Chondrocyte (in vitro differentiated cells): ENCODE measurements around the gene PDXK. TPM values are rescaled to one million over a fixed set of nuclear protein-coding genes. Genes with fewer than 3 reads are reported as not detected.
"Not testable (repeated sequence)": the region's sequence is repeated elsewhere in the genome, so short reads cannot be mapped to it uniquely, and the experiment has no call there.

ENCODE experiments used
- DNase-seq: peaks from one replicate; pipeline ENCODE4 v3.0.0; 2021; ENCODE audit warnings: mixed read lengths, low spot score
- H3K27ac Mint-ChIP-seq: one replicate; pipeline ENCODE4 v1.8.0; 2021; ENCODE audit warnings: mild to moderate bottlenecking, moderate library complexity, mixed read lengths; ENCODE audit not compliant: unreplicated experiment
- H3K27me3 Mint-ChIP-seq: 2 replicates; pipeline ENCODE4 v1.8.0; 2021; ENCODE audit warnings: low read depth, mixed read lengths
- H3K36me3 Mint-ChIP-seq: 2 replicates; pipeline ENCODE4 v1.8.0; 2021; ENCODE audit warnings: low read depth, mixed read lengths
- H3K4me1 Mint-ChIP-seq: 2 replicates; pipeline ENCODE4 v1.8.0; 2021; ENCODE audit warnings: low read depth, mild to moderate bottlenecking, mixed read lengths
- H3K4me3 Mint-ChIP-seq: one replicate; pipeline ENCODE4 v1.8.0; 2021; ENCODE audit warnings: mild to moderate bottlenecking, moderate library complexity, mixed read lengths; ENCODE audit not compliant: unreplicated experiment
- H3K9me3 Mint-ChIP-seq: 2 replicates; pipeline ENCODE4 v1.8.0; 2021; ENCODE audit warnings: low read depth, mixed read lengths
- CTCF ChIP-seq: fragments of 200-600 bp; sonication (generic); IDR thresholded peaks from 2 replicates; pipeline ENCODE4 v1.5.0; 2021; ENCODE audit warnings: antibody characterized with exemption, mild to moderate bottlenecking, moderate library complexity
- total RNA-seq: library from RNA; stranded (reverse); gene quantifications from 3 replicates; pipeline ENCODE4 v1.2.1, GENCODE V29; 2021

The PDXK gene
- total RNA-seq, 1 donor from 2014 or later = 213 TPM

GRCh38 chr21:43692949-43693348, 26.0 kb upstream of the PDXK start:
- peaks cover 29% of the 10 kb centered on the region for H3K36me3 Mint-ChIP-seq
- H3K27me3 Mint-ChIP-seq = no peaks in the 10 kb centered on the region
- no peak overlapping the region for H3K27ac Mint-ChIP-seq
- DNase-seq = peak; percentile 65
- H3K4me3 Mint-ChIP-seq = no peak overlapping the region
- H3K9me3 Mint-ChIP-seq = no peaks in the 10 kb centered on the region
- peaks cover 6% of the 10 kb centered on the region for H3K4me1 Mint-ChIP-seq
- no peak for TF ChIP-seq CTCF

- H3K4me1 Mint-ChIP-seq = peaks cover 12% of the 10 kb centered on the region
- H3K27ac Mint-ChIP-seq = no peak overlapping the region
- peak; percentile 84 for DNase-seq
- H3K9me3 Mint-ChIP-seq = no peaks in the 10 kb centered on the region
- no peak overlapping the region for H3K4me3 Mint-ChIP-seq
- no peak for TF ChIP-seq CTCF
- H3K27me3 Mint-ChIP-seq = no peaks in the 10 kb centered on the region
- peaks cover 27% of the 10 kb centered on the region for H3K36me3 Mint-ChIP-seq
Observed at GRCh38 chr21:43693981-43694380, 24.9 kb upstream of the PDXK start.

GRCh38 chr21:43694437-43695079, 24.4 kb upstream of the PDXK start:
- peak; percentile 49 for DNase-seq
- H3K4me3 Mint-ChIP-seq = no peak overlapping the region

GRCh38 chr21:43696214-43696613, 22.7 kb upstream of the PDXK start:
- H3K36me3 Mint-ChIP-seq = peaks cover 18% of the 10 kb centered on the region
- no peak overlapping the region for H3K4me3 Mint-ChIP-seq
- no peak for TF ChIP-seq CTCF
- H3K27me3 Mint-ChIP-seq = no peaks in the 10 kb centered on the region
- peaks cover 34% of the 10 kb centered on the region for H3K4me1 Mint-ChIP-seq
- no peaks in the 10 kb centered on the region for H3K9me3 Mint-ChIP-seq
- no peak overlapping the region for H3K27ac Mint-ChIP-seq
- DNase-seq = peak; percentile 85

More at GRCh38 chr21:43694437-43695079, 24.4 kb upstream of the PDXK start:
- no peak for TF ChIP-seq CTCF
- peaks cover 27% of the 10 kb centered on the region for H3K36me3 Mint-ChIP-seq
- H3K9me3 Mint-ChIP-seq = no peaks in the 10 kb centered on the region
- no peaks in the 10 kb centered on the region for H3K27me3 Mint-ChIP-seq
- no peak overlapping the region for H3K27ac Mint-ChIP-seq
- peaks cover 18% of the 10 kb centered on the region for H3K4me1 Mint-ChIP-seq

GRCh38 chr21:43697758-43698643, 20.9 kb upstream of the PDXK start:
- DNase-seq = peak; percentile 36
- Mint-ChIP-seq H3K4me3 (no peak overlapping the region), H3K27ac (peak overlapping the region; percentile 37), H3K4me1 (peaks cover 43% of the 10 kb centered on the region), H3K27me3 (no peaks in the 10 kb centered on the region), H3K36me3 (peaks cover 14% of the 10 kb centered on the region), H3K9me3 (no peaks in the 10 kb centered on the region)
- TF ChIP-seq CTCF = no peak

GRCh38 chr21:43699492-43699777, 19.5 kb upstream of the PDXK start:
- DNase-seq, H3K27me3 Mint-ChIP-seq, H3K36me3 Mint-ChIP-seq, H3K9me3 Mint-ChIP-seq, H3K4me3 Mint-ChIP-seq: not testable (repeated sequence)
- H3K4me1 Mint-ChIP-seq = peaks cover 55% of the 10 kb centered on the region
- peak overlapping the region; percentile 86 for H3K27ac Mint-ChIP-seq
